ENCODE measurements around the gene LNX2.

Gene LNX2

DNA sequence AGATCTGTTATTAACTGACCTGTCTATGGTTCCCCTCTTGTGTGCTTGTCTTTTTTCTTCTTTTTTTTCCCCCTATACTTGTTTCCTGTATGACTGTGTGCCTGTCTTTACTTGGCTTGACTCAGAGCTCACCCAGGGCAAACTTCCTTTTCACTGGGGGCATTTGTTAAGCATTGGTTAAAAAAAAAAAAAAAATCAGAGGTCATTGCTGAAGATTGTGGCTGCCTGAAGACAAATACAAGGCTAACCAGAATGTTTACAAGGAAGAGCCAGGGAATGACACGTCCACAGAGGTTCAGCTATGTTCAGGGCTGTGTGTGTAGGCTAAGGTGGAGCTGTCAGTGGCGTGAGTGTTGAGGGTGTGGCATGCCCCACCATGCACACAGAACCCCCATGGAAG, 47.1 kb downstream of the LNX2 start:
- Histone ChIP-seq H3K9me3 (ENCODE audit: control insufficient read depth, insufficient read depth, low read depth, low read length) (no peaks in the 10 kb centered on the region), H3K4me1 (ENCODE audit: control insufficient read depth, insufficient read depth, low read length) (peaks cover 5% of the 10 kb centered on the region; the same call in 1 of the 2 replicates), H3K36me3 (ENCODE audit: control insufficient read depth in 2 of 2, insufficient read depth in 1 of 2, low read length in 2 of 2) (peaks cover 0 to 12% of the 10 kb centered on the region in 2 experiments; a peak in 1 of 3 replicates), H3K4me3 (ENCODE audit: low read depth, low read length) (no peak overlapping the region), H3K27ac (ENCODE audit: extremely low read depth, low read depth, low read length) (no peak overlapping the region)
- ChIA-PET POLR2A (no interaction called here), CTCF (interaction anchor here (0.7 kb wide), 1 partner anchor 184 kb away, joined by 3 read pairs; no protein-coding TSS in a partner anchor)
- TF ChIP-seq ZNF366 (tag by site-specific recombination; conservative IDR thresholded peaks at IDR 0.05) (no peak), ZNF645 (tag by site-specific recombination; IDR thresholded peaks at IDR 0.05) (no peak), ZNF610 (tag by site-specific recombination; IDR thresholded peaks at IDR 0.05; ENCODE audit: borderline replicate concordance) (no peak), ZNF544 (tag by site-specific recombination; IDR thresholded peaks at IDR 0.05) (no peak)

DNA sequence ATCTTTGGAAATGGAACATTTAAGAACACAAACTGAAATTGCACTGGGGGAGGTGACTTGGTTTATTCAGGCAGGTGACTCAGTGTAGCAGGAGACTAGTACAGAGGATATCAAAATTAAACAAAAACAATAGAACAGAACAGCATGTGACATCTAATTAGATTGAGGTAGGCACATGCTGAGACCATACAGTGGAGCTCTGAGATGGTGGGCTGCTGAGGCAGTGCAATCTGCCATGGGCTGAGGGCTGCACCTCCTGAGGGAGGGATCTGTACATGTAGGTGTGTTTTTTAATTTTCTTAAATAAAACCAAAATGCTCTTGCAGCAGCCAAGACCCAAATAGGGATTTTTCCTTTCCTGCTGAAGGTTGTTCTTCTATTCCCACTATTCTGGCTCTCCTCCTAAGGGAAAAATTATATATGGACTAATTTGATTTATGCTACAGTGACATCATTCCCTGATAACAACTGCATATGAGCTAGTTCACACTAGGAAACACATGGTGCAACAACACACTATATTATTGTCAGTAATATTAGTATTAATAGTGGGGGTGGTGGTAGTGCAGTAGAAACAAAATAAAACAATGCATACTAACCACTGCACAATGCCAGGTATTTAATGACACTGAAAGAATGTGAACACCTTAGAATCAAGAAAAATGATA, 48.0 kb downstream of the LNX2 start:
- H3K4me3 ChIP-seq (ENCODE audit: low read depth, low read length) = no peak overlapping the region
- ChIA-PET CTCF (no interaction called here), POLR2A (interaction anchor here (1.0 kb wide), 1 partner anchor 48 kb away, joined by 4 read pairs; the partner anchor contains the start of gene LNX2)
- TF ChIP-seq, protein P1, sequence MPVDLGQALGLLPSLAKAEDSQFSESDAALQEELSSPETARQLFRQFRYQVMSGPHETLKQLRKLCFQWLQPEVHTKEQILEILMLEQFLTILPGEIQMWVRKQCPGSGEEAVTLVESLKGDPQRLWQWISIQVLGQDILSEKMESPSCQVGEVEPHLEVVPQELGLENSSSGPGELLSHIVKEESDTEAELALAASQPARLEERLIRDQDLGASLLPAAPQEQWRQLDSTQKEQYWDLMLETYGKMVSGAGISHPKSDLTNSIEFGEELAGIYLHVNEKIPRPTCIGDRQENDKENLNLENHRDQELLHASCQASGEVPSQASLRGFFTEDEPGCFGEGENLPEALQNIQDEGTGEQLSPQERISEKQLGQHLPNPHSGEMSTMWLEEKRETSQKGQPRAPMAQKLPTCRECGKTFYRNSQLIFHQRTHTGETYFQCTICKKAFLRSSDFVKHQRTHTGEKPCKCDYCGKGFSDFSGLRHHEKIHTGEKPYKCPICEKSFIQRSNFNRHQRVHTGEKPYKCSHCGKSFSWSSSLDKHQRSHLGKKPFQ (tag by site-specific recombination; IDR thresholded peaks at IDR 0.05) = peak; percentile 68
- TF ChIP-seq ZNF704 (tag by site-specific recombination; IDR thresholded peaks at IDR 0.05) (no peak), IKZF3 (tag by site-specific recombination; IDR thresholded peaks at IDR 0.05) (0 out of 2 replicates have a peak, but pooled peaks have one; percentile 23)
- peaks cover 0 to 21% of the 10 kb centered on the region in 2 experiments; a peak in 1 of 3 replicates for H3K36me3 ChIP-seq (ENCODE audit: control insufficient read depth in 2 of 2, insufficient read depth in 1 of 2, low read length in 2 of 2)
- no peak overlapping the region for H3K27ac ChIP-seq (ENCODE audit: extremely low read depth, low read depth, low read length)
- no peaks in the 10 kb centered on the region for H3K9me3 ChIP-seq (ENCODE audit: control insufficient read depth, insufficient read depth, low read depth, low read length)
- H3K4me1 ChIP-seq (ENCODE audit: control insufficient read depth, insufficient read depth, low read length) = peaks cover 5% of the 10 kb centered on the region; the same call in 1 of the 2 replicates

DNA sequence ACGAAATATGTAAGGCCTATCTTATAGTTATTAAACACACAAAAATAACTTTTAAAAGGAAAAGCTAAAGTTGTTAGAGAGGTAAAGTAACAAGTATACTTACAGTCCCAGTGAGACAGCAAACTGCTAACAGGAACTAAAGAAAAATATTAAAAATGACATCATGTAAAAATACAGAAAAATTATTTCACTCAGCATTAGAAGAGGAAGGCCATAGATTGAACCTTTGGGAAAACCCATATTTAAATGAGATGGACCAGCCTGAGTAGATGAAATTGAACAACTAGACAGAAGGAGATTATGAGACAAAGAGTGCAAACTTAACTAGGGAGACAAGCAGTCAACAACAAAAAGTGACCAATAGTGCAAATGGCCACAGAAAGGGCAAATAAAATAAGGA, 49.4 kb downstream of the LNX2 start:
- CTCF ChIA-PET = no interaction called here
- Histone ChIP-seq H3K36me3 (ENCODE audit: control insufficient read depth in 2 of 2, insufficient read depth in 1 of 2, low read length in 2 of 2) (peaks cover 4 to 35% of the 10 kb centered on the region in 2 experiments; a peak in 2 of 3 replicates), H3K27ac (ENCODE audit: extremely low read depth, low read depth, low read length) (no peak overlapping the region), H3K4me3 (ENCODE audit: low read depth, low read length) (no peak overlapping the region), H3K4me1 (ENCODE audit: control insufficient read depth, insufficient read depth, low read length) (peaks cover 5% of the 10 kb centered on the region; the same call in 1 of the 2 replicates), H3K9me3 (ENCODE audit: control insufficient read depth, insufficient read depth, low read depth, low read length) (no peaks in the 10 kb centered on the region)
- TF ChIP-seq ZNF19 (tag by site-specific recombination; IDR thresholded peaks at IDR 0.05; ENCODE audit: low read depth) (no peak), ZNF433 (tag by site-specific recombination; IDR thresholded peaks at IDR 0.05; ENCODE audit: low read depth) (no peak), ZNF175 (tag by site-specific recombination; IDR thresholded peaks at IDR 0.05) (no peak), ZNF664 (tag by site-specific recombination; IDR thresholded peaks at IDR 0.05) (peak; percentile 69; the same call in 1 of the 2 replicates), ZNF768 (tag by site-specific recombination; IDR thresholded peaks at IDR 0.05) (no peak), FEZF1 (tag by site-specific recombination; IDR thresholded peaks at IDR 0.05) (no peak), ZNF146 (tag by site-specific recombination; IDR thresholded peaks at IDR 0.05) (no peak)
- TF ChIP-seq, protein P2, sequence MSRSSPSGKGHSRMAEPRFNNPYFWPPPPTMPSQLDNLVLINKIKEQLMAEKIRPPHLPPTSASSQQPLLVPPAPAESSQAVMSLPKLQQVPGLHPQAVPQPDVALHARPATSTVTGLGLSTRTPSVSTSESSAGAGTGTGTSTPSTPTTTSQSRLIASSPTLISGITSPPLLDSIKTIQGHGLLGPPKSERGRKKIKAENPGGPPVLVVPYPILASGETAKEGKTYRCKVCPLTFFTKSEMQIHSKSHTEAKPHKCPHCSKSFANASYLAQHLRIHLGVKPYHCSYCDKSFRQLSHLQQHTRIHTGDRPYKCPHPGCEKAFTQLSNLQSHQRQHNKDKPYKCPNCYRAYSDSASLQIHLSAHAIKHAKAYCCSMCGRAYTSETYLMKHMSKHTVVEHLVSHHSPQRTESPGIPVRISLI (tag by site-specific recombination; IDR thresholded peaks at IDR 0.05) = no peak
- POLR2A ChIA-PET = no interaction called here

Data from HEK293 (cell line).